GM18861 (cell line): ENCODE measurements around the gene LEO1.
"Not testable (repeated sequence)": the region's sequence is repeated elsewhere in the genome, so short reads cannot be mapped to it uniquely, and the experiment has no call there.

Source experiments
- ATAC-seq: cut with Tn5 transposase; IDR thresholded peaks from one replicate; pipeline ENCODE4 v1.9.1; 2021; ENCODE audit not compliant: unreplicated experiment

Gene LEO1

GRCh38 chr15:52004806-52005205 is 33.2 kb upstream of the LEO1 start:
- ATAC-seq = no peak

DNA sequence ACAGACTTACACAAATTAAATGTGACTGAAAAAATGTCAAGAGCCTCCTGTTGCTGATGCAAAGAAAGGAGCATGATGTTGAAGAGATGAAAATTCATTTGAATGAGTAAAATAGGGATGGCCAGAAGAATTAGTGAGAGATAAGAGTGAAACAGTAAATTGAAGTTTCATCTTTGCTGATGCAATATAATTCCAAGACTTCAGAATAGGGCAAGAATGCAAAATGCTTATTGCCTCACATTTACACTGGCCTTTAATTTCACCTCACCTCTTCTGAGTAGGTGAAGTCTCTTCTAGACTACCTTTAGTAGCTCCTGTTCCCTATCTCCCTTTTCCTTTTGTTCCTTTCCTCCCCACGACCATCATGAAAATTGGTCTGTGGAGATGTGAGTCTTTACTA is 32.1 kb upstream of the LEO1 start:
- no peak for ATAC-seq

GRCh38 chr15:52003089-52003488 is 31.5 kb upstream of the LEO1 start:
- ATAC-seq = not testable (repeated sequence)

GRCh38 chr15:52002351-52002750 is 30.8 kb upstream of the LEO1 start:
- no peak for ATAC-seq

DNA sequence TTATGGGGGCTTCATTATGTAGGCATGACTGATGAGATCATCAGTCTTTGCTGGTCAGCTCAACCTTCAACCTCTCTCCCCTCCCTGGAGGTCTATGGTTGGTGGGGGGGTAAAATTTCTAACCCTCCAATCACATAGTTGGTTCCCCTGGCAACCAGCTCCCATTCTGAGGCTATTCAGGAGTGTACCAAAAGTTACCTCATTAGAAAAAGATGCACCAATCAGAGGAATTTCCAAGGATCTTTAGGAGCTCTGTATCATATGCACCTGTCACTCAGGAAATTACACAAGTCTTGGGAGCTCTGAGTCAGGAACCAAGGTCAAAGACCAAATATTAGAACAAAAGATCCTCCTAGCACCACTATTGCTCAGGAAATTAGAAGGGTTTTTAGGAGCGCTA is 21.4 kb upstream of the LEO1 start:
- no peak for ATAC-seq

- no peak for ATAC-seq
Measured at GRCh38 chr15:51991141-51991540, 19.6 kb upstream of the LEO1 start.

DNA sequence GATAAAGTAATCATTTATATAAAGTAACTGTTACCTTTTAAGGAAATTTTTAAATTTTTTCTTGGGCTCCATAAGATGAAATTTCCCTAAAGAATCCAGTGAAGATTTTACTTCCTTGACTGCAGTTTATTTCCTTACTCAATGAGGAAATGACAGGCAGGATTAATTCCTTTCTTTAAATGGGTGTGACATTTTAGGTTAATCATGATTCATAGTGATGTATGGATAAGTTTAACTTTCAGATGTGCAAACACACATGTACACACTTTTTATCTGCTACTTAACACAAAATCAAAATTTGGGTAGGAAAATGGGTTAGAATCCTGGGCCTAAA is 11.2 kb upstream of the LEO1 start:
- ATAC-seq = no peak

DNA sequence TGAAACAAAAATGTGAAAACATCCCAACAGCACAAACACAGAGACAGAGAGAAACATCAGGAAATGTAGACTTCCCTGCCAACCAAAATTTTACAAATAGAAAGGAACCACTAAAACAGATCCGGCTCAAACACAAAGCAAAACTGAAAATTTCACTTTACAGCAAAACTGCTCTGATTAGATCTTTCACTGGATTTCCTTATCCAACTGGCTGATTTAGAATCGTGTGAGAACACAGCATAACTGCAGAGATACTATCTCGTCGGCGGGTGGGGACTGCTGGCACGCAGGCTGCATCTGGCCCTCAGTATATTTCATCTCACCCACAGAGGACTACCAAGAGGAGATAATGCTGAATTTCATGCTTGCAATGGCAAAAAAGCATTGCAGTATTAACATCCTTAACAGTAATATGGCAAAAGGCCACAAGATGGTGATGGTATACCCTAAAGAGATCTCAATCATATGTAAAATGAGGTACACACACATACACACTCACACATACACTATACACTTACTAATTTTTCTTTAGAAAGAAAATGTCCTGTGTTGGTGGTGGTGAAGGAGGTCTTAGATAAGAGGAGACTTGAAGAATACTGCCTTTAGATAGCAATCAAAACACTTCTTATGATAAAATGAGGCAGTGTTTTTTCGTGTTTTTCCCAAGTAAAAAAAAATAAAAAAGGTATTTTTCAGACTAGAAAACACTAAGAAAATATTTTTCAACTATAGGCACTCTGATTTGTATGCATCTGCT is 10.6 kb upstream of the LEO1 start:
- ATAC-seq = peak; percentile 95

- ATAC-seq = no peak
Measured at GRCh38 chr15:51973775-51974174, 2.2 kb upstream of the LEO1 start.

DNA sequence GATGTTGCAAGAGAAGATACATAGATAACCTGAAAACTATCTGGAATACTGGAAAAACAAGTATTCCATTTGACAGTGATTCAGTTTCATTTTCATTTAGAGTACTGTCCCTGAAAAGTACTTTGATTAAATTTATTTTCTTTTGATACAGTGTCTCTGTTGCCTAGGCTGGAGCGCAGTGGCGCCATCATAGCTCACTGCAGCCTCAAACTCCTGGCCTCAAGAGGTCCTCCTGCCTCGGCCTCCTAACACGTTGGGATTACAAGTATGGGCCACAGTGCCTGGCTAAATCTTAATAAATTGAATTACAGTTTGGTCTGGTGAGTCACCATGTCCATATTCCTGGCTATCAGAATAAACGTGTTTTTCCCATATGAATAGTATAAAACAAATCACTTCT is 1.6 kb upstream of the LEO1 start:
- no peak for ATAC-seq

GRCh38 chr15:51971032-51971374 is 575 bp downstream of the LEO1 start:
- peak; percentile 8 for ATAC-seq

- no peak for ATAC-seq
Measured at GRCh38 chr15:51970132-51970817, 1.3 kb downstream of the LEO1 start.

- ATAC-seq = no peak
Measured at GRCh38 chr15:51969728-51970127, 1.9 kb downstream of the LEO1 start.

- ATAC-seq = no peak
Measured at GRCh38 chr15:51967583-51967982, 4.0 kb downstream of the LEO1 start.

DNA sequence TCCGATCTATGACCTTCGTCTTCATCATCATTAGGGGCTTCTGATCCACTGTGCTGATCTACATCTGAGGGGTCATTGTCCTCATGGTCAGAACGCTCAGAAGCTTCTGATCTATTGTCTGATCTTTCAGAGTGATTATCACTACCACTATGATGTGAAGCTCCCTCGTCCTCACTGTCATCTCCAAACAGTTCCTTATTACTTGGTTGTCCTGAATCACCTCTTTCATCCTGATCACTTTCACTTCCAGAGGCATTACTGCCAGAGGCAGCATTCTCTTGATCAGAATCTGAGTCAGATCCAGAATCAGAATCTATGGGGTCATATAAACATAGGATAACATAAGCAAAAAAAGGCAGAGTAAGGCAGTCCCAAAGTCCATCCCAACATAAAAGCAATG is 5.4 kb downstream of the LEO1 start:
- ATAC-seq = no peak

DNA sequence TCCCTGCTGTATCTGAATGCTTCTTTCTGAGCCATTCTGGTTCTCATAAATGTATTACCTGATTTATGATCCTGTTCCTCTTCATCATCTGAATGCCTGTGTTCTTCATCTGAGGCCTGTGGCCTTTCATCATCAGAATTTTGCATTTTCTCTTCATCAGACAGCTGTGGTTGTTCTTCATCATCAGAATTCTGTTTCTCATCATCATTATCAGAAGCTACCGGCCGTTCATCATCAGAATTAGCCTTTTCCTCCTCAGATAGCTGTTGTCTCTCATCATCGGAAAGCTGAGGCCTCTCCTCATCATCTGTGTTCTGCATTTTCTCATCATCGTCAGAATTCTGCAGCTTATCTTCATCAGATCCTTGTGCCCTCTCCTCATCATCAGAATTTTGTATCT is 5.9 kb downstream of the LEO1 start:
- no peak for ATAC-seq

DNA sequence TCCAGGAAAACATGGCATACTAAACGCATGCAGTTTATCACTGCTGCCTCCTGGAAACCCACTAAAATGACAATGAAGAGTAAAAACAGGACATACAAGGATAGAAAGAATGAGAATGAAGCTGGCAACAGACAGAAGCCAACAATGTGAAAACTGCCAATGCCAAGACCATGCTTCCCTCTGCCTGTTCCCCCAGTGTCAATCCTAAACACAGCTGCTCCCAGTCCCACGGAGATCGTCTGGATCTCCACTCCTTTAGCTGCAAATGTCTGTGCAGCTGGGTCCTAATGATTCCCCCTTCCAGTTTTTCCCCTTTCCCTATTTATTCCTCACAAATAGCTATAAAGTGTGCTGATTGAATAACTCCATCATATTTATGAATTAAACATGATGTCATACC is 16.1 kb downstream of the LEO1 start:
- ATAC-seq = no peak

GRCh38 chr15:51952805-51953204 is 18.8 kb downstream of the LEO1 start:
- ATAC-seq = no peak

DNA sequence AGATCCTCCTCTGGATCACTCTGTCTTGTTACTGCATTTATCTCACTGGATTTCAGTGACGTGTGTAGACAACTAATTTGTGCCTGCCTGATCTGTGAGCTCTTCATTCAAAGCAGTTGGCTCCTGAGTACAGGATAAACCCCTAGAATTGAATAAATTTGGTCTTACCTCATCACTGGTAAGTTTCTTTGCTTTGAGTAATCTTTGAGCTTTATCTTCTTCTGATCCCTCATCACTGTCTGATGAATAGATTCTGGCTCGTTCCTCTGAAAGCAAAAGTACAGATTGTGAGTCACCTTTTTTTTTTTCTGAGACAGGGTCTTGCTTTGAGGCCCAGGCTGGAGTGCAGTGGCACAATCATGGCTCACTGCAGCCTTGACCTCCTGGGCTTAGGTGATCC is 24.5 kb downstream of the LEO1 start:
- no peak for ATAC-seq

DNA sequence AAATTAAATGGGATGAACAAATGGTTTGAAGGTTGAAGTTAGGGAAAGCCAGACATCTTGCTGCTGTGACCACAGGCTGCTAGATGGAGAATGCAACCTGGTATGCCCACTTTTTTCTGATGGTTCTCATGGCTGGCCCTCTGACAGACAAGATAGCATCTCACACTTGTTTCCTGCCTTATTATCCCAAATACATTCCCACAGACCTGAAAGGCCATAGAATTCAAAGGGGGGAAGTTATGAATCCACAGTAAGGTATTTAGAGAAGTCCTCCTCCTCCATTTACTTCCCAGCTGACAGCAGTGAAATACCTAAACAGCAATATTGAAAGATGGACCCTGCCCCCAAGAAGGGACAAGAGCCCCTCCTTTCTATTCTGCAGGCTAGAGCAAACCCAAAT is 32.4 kb downstream of the LEO1 start:
- no peak for ATAC-seq

- ATAC-seq = no peak
Measured at GRCh38 chr15:51938286-51938685, 33.3 kb downstream of the LEO1 start.

DNA sequence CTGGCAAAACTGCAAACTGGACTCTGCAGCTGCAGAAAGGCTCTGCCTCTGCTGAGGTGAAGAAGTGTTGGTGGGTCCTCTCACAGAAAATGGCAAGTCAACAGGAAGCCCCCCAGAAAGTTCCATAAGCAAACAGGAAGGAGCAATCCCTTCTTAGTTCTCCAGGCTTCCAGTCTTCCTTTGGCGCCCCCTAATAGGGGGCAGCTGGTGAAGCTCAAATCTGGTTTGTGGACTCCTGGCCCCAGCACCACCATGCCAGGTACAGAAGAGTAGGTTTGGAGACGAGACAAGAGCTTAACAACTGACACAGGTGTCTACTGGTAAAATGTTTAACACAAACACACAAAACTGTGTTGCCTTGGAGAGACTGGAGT is 35.5 kb downstream of the LEO1 start:
- no peak for ATAC-seq

DNA sequence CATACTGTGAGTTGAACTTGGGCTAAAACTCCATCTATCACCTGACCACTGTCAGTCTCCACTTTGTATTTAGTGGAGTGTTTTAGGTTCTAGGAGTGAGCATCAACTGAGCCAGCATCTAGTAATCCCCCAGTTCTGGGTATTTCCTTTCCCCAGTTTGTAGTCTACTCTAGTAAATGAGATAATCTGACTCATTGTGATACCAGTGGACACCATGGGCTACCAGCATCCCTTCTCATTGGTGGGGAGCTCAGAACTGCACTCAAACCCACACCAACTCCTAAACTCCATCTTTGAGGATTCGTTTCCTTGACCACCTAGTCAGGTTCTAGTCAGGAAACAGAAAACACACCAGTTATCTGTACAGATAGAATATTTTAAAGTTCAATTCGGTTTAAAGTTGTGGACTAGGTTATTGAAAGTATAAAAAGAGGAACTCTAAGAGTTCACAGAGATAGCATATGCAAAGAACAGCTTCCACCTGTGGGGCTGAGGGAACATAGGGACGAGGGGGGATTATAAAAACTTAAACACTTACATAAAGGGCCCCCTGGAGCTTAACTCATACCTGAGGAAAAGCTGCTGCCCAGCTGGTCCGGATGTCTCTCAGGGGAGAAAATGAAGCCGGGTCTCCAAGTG is 36.0 kb downstream of the LEO1 start:
- ATAC-seq = peak; percentile 82
